RPMI8226 (cell line): Measurements from ENCODE around the gene PYGB.
"Not testable (repeated sequence)": the region's sequence is repeated elsewhere in the genome, so short reads cannot be mapped to it uniquely, and the experiment has no call there.

Source experiments
- DNase-seq: peaks from one replicate; pipeline ENCODE4 v3.0.0-alpha.2; 2015

Gene PYGB

DNA sequence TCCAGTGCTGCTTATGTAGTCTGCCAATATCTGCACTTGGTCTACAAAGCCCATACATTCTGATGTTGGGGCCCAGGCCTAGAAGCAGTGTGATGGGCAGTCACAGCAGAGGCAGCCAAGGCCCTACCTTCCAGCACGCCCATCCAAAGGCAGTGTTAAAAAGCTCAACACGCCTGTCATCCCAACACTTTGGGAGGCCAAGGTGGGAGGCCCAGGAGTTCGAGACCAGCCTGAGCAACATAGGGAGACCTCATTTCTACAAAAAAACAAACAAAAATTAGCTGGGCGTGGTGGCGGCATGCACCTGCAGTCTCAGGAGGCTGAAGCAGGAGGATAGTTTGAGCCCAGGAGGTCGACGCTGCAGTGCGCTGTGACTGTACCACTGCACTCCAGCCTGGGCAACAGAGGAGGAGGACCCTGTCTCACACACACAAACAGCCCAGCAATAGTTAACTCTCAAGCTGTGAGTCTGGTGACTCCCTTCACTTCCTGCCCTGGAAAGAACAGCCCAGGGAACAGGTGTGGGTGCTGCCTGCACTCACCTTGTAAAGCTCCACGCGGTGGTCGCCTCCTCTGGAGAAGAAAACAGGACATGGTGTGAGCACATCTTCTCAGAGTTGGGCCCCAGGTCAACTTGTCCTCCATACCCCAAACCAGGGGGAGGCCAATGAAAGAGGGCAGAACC, 68.8 kb downstream of the PYGB start:
- DNase-seq = peak; percentile 23

DNA sequence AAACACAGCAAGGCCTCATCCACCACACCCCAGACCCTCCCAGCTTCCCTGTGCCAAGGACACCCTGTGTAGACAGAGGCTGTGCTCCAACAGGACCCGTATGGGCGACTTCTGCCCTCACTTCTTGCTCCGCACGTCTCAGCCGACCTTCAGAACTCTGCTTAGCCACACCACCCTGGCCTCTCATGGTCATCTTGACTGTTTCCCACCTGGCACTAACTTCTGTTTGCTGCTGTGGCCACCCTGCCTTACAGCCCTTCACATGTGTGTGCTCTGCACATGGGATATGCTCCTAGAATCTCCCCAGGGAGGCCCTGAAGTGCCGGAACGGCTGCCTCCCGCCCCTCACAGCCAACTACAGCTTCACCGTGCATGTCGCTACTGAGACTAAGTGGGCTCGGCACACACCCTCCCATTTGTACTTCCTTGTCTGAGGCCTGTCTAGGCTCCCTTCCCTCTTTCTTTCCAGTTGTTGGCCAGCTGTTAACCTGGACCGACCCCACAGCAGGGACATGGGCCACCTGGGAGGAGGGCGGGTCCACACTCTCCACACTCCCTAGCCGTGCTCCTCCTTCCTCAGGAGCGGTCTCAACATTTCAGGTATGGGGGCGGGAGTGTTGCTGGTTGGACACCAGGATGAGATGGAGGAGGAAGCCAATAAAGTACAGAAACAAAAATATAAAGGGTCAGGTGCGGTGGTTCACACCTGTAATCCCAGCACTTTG, 69.6 kb downstream of the PYGB start:
- DNase-seq = no peak

DNA sequence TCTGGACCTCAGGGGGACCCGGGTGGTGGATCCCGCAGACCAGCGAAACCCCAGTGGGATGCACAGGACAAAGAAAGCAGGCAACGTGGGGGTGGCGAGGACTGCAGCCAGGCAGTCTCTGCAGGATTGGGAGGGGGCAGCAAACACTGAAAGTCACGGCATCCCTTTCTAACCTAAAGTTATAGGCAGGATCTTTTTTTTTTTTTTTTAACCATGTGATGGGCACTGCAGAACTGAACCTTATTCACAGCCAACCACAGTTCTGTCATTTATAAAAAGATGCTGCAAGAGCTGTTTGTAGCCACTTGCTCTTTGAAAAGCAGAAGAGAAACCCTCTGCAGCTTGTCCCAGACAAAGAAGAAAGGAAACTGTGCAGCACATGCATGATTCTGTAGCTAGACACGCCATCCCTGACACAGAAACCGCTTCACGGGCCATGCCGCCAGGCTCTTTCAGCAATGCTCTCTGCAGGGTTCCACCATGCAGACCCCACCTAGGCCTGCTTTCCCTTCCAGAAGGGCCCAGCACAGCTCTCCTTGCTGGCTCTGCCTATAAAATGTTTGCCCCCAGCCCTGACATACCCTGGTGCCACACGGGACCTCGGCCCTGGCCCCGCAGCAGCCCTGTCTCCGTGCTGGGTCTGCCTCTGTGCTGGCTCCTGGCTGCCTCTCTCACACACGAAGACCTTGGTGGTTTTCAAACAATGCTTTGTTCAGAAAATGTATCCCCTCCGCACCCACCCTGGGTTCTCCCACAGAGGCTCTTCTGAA, 70.8 kb downstream of the PYGB start:
- peak; percentile 90 for DNase-seq

DNA sequence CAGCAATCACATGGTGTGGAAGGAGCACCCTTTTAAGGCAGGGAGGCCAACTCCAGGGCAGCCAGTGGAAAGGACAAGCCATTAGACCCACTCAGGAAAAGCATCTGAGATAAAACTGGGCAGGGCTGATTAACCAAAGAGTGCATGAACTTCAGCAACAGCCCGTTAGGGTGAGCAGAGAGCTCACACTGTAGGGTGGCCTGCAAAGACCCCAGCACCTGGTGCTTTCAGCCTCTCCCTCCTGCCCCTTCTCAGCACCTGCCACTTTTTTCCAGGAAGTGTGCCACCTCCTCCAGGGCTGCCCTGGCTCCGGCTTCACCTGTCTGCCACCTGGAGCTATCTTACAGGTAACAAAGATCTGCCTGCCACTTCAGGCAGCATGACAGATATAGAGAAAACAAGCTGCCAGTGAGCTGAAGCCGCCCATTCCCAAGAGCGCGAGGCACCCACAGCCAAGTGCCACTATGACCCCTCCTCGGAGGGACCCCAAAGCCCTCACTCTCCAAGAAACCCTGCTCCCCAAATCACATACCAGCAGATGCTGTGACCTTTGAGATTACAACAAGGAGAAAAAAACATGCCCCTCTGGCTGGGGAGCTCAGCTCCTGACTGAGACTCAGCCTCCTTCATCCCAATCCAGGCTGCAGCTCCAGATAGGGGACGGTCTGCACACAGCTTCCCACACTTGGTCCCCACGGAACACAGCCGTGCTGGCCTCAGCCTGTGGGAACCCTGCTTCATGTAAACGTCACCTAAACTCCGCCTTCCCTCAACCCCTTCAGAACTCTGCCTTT, 71.6 kb downstream of the PYGB start:
- peak; percentile 82 for DNase-seq

DNA sequence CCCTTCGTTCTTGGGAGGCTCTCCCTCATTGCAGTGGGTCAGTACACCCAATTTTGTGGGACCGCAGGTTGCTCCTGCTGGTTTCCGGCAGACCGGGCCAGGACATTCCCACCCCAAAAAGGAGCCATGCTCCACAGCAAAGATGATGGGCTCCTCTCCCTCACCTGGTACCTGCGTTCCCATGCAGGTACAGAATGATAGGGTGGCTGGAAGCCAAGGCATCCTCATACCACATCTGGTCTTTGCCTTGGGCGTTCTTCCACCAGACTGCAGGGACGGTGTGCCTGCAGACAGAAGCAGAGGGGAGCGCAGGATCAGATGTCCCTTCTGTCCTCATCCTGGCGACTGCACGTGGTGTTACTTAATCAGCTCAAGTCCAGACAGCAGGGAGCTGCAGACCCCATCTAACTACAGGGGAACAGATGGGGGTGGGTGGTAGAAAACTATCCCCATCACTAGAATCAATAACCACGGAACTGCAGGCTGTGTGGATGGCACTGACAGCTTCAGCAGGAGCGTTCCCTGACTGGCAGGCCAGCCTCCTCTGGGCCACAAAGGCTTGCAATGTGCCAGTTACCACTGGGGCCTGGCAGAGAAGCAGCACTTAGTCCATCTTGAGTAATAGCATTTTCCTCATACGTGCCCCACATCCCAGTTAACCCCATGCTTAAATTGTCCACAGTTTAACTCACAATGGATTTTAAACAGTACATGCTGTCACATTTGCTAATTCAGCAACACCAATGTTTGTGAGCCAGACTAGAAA, 72.3 kb downstream of the PYGB start:
- peak; percentile 32 for DNase-seq

DNA sequence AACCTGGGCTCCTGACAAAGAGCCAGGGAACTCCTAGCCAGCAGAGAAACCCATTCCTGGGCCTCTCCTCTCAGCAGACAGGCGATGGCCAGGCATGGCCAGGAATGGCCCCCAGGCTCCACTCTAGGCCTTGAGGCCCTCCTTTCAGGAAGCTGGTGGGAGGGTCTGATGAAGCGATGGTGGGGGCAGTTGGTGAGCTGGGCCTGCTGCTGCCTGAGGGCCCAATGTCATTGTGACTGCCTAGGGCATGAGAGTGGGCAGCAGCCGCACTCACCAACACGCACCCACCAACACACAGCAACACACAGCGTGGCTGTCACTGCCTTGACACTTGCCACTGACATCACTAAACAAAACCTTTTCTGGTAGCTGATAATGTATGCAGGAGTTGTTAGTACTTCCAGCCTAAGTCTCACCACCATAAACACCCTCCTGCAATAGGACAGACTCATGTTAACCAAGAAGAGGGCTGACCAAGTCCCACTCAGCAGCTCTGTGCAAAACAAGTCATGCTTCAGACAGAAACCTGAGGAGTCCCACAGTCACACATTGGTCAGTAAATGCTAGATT, 73.5 kb downstream of the PYGB start:
- DNase-seq = no peak

DNA sequence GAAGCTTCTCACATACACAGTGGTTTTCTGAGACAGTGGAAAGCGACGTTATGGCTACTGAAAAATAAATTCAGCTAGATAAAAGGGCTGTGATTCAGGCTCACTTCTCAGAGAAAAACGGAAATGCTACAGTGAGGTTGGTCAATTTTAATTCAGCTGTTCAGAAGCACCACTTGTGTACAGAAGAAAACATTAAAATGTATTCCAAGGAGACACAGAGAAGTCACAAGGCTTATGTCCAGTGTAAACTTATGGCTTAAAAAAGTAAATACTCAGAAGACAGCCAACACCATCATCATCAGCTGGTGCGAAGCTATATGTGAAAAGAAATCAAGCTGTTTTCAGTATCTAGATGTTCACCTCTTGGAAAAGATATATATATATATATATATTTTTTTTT, 74.1 kb downstream of the PYGB start:
- DNase-seq = no peak

DNA sequence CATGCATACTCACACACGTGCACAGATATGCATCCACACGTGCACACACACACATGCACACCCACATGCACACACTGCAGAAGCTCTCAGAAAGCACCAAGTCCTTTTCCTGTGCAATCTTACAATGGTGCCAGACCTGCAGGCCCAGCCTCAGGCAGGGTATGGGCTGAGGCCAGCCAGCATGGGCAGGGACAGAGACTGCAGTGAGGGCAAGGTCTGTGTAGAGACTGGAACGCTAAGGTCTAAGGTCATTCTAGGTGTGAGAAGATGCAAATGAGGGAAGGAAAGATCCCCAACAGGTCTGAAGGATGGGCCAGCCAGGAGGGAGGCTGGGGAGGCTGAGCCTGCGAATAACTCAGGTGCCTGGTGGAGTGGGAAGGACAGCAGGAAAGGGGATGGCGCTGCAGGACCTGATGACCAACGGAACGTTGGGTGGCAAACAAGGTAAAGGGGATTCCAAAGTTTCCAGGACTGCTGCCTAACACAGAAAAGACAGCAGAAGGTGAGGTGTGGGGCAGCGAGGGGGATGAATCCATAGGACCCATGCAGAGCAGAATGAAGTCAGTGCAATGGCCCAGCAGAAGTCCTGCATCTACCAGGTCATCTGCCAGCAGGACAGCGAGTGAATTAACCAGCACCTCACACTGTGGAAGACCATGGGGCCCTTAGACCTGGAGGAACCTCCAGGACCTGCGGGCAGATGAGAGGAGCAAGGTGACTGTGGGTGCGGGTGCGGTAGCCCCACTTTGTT, 75.8 kb downstream of the PYGB start:
- no peak for DNase-seq

DNA sequence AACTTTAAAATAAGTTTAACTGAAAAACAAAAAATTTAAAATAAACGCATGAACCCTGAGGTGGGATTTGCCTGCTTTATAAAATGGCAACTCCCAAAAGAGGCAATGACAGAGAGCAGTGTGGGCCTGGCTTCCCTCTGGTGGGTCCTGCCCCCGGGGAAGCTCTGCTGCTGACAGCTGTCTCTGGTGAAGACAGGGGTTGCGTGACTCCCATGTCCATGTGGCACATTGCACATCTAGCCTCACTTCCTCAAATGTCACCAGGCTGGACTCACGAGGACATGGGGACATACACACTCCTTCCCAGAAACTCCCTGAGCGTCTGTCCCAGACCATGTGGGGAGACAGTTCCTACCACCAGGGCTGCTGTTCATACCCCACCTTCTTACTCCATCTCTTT, 76.5 kb downstream of the PYGB start:
- DNase-seq = no peak

DNA sequence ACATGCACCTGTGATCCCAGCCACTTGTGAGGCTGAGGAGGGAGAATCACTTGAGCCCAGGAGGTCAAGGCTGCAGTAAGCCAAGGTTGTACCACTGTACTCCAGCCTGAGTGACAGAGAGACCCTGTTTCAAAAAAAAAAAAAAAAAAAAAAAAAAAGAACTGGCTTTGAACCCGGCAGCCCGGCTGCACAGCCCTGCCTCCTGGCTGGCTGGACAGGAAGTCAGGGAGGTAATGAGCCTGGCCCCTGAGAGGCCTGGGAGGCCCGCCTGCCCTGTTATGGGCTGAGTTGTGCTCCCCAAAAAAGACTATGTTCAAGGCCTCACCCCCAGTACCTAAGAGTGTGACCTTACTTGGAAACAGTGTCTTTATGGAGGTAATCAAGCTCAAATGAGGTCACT, 77.2 kb downstream of the PYGB start:
- DNase-seq = no peak

DNA sequence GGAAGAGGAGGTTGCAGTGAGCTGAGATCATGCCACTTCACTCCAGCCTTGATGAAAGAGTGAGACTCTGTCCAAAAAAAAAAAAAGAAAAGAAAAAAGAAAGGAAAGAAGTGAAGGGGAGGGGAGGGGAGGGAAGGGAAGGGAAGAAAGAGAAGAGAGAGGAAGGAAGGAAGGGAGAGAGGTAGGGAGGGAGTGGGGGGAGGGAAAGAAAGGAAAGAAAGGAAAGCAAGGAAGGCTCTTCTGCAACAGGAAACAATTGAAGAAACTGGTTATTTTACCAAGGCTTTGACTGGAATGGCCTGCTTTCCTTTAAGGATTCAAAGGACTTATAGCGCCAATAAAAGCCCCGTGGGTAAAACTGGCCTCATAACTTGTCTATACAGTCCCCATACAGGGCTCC, 78.1 kb downstream of the PYGB start:
- no peak for DNase-seq

DNA sequence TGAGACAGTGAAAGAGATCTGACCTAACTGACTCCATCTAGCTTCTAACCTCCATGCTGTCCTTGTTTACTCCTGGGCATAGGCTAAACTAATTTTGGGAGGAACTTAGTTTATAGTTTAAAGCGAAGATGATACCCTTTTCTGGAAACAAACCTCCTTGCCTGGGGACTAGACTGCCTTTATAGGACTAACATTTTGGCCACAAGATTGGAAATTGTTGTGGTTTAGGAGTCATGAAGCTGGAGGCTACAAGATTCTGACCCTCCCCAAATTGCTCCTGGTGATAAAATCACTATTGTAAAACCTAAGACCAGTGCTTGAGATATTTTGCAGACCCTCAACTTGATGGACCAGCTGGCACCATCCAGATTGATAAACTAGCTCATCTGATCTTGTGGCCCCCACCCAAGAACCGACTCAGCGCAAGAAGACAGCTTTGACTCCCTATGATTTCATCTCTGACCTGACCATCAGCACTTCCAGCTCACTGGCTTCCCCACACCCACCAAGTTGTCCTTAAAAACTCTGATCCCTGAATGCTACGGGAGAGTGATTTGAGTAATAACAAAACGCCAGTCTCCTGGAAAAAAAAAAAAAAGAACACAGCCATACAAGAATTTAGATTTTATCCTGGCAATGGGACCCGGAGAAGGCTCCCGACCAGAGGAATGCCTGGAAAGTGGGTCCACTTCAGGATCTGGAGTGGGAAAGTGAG, 79.8 kb downstream of the PYGB start:
- DNase-seq = no peak

DNA sequence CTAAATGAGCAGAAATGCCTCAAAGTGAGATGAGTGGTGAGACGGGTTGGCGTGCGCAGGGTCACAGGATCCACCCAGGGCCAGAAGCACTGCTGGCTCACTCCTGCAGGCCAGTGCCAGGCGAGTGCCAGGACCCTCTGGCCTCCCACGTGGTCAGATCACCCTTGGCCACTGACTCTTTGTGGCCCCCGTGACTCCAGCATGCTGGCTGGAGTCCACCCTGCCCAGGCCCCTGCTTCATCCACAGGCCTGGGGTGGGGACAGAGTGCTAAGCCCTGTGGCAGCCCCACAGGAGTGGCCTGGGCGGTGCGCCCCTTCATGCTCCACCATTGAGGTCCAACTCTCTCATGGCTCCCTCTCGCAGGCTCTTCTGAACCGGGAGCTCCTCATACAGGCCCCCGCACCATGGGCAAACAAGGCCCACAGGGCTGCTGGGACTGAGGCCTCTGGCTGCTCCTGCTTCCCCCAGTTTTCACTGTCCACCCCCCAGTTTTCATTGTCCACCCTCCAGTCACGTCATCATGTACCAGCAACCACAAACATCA, 81.1 kb downstream of the PYGB start:
- DNase-seq = no peak

DNA sequence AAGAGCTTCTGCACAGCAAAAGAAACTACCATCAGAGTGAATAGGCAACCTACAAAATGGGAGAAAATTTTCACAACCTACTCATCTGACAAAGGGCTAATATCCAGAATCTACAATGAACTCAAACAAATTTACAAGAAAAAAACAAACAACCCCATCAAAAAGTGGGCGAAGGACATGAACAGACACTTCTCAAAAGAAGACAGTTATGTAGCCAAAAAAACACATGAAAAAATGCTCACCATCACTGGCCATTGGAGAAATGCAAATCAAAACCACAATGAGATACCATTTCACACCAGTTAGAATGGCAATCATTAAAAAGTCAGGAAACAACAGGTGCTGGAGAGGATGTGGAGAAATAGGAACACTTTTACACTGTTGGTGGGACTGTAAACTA, 87.1 kb downstream of the PYGB start:
- not testable (repeated sequence) for DNase-seq

DNA sequence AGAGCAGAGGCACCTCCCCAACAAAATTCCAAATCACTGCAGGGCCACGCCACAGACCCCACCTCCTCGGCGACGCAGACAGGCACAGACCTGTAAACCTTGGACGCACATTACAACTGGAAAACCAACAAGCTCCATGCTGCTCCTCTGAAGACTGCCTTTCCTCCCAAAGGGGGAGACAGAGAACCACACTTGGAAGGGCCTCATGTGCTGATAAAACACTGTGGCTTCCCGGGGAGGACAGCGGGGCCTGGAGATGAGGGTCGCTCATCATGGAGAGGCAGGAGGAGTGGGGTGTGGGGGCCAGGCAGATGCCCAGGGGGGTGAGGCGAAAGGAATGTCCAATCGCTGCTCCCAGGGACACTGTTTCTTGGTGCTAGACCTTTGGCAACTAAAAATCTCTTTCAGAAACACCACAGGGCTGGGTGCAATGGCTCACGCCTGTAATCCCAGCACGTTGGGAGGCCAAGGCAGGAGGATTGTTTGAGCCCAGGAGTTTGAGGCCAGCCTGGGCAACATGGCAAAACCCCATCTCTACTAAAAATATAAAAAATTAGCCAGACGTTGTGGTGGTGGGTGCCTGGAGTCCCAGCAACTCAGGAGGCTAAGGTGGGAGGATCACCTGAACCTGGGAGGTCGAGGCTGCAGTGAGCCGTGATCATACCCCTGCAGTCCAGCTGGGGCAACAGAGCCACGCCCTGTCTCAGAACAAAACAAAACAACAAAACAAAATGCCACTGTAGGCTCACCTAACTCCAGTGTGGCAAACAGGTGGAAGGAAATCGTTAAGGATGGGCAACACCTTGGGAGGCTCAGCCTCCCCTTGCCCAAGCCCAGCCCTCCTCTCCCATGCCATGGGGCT, 88.9 kb downstream of the PYGB start:
- DNase-seq = no peak

DNA sequence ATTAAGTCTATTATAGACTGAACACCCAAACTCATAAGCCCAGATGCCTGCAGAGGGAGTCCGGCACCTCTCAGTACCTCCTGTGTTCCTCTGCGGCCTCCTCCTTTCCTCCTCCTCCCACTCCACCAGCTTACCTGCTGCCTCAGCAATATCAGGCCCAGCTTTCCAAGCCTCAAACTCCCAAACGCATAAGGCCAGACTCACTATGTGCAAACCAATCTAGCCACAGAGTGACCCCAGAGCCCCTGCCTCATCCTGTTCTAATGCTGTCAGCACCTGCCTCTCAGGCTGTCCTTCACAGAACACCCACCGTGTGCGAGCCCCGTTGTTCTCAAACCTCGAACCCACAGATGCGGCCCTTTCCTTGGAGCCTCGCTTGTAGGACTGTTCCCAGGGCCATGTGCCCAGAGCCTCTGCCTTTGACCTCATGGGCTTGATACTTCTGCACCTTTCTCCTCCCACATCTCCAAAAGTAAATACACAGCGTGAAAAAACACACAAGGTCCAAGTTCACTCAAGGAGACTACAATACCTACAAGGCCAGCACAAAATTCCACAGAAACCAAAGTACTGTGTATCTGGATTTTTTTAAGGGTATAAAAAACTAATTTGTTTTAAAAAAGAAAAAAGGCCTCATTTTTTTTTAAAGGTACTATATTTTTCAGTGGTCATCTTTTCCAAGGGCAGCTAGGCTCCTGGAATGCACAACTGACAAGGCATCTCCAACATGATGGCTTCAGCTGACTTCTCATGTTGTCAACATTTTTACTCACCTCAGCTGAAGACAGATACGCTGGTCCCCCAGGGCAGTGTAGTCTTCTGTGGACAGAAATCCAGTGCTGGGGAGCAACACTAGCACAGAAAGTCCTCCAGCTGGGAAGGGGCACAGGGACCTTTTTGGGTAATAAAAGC, 90.5 kb downstream of the PYGB start:
- DNase-seq = peak; percentile 41

DNA sequence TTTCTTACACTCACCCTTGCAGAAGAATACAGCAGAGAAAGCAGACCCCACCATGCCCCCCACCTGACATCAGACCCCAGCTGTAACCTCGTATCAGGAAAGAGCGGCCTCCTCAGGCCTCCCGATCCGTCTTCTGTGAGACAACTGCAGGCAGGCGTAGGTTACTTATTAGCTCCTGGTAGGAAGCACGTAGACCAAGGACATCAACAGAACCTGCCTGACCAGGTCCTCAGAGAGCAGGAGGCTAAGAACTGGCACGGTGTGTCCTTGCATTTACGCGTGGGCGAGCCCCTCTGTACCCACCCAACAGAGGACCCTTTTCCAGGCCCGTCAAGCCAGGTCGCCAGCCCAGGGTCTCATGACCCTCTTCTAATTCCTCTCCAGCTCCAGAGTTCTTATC, 91.7 kb downstream of the PYGB start:
- DNase-seq = no peak

DNA sequence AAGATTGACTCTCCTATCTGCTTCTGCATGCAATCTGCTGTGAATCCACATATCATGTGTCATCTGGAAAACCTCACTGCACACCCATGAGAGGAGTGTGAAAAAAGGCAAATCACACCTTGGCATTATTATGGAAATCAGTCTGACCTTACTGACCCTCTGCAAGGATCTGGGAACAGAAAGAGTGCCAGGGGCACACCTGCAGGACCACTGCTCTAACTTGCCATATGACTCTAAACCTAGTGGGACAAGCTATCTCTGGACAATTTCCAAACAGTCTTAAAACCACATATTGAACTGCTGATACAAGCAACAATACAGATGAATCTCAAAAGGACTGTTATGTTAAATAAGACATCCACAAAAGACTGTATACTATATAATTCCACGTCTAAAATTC, 92.5 kb downstream of the PYGB start:
- DNase-seq = peak; percentile 68
